B cell (primary cell): ENCODE data around the gene SNAPIN.

Experiments
- CTCF ChIP-seq: fragments of 200-600 bp; IDR thresholded peaks from one replicate; pipeline ENCODE4 v1.8.0; 2022; ENCODE audit warnings: antibody characterized with exemption, mild to moderate bottlenecking
- EZH2 ChIP-seq: IDR thresholded peaks from 2 replicates; pipeline ENCODE4 v1.6.1; 2012; ENCODE audit warnings: borderline replicate concordance, low read depth, mild to moderate bottlenecking, moderate library complexity, low read length; ENCODE audit not compliant: insufficient read depth, poor library complexity, severe bottlenecking

GRCh38 chr1:153647346-153647714, 11.2 kb upstream of the SNAPIN start:
- TF ChIP-seq EZH2, result no peak
- no peak for TF ChIP-seq CTCF
